IMR-90 (cell line): ENCODE measurements around the gene S100A3. TPM values are rescaled to one million over a fixed set of nuclear protein-coding genes. Genes with fewer than 3 reads are reported as not detected.

Source experiments
- ATAC-seq: fragments of 200-7000 bp; cut with Tn5 transposase; 2 replicates; pipeline ENCODE4 v1.9.1; 2020; ENCODE audit warnings: low read depth, mild to moderate bottlenecking, moderate library complexity
- BruUV-seq: library from RNA; stranded (reverse); fragments of 400-500 nt; replicated peaks from 2 replicates; lab custom pipeline; 2021; lab: Mats Ljungman, UMichigan
- CTCF ChIA-PET: fragments of 300-600 bp; formaldehyde crosslinking; extraction: SDS; loops from one replicate; lab custom pipeline; 2021; ENCODE audit warnings: antibody characterized with exemption; lab: Yijun Ruan, JAX
- POLR2A ChIA-PET: fragments of 300-600 bp; sonication (Branson Sonifier 250); formaldehyde crosslinking; loops from one replicate; lab custom pipeline; 2022; ENCODE audit warnings: antibody characterized with exemption; ENCODE audit not compliant: unreplicated experiment; lab: Charles Lee
- DNase-seq: peaks from one replicate; pipeline ENCODE4 v3.0.0; 2013
- H2AFZ ChIP-seq: replicated peaks from 2 replicates; pipeline ENCODE3; 2013; ENCODE audit warnings: low read length, mild to moderate bottlenecking; ENCODE audit not compliant: poor library complexity
- H2AK5ac ChIP-seq: 2 replicates; pipeline ENCODE4 v1.6.1; 2013; ENCODE audit warnings: low read depth, low read length, inconsistent platforms
- H2AK9ac ChIP-seq: replicated peaks from 2 replicates; pipeline ENCODE3; 2013; ENCODE audit warnings: mild to moderate bottlenecking, low read depth, low read length, moderate library complexity; ENCODE audit not compliant: poor library complexity
- H2BK120ac ChIP-seq: 2 replicates; pipeline ENCODE4 v1.6.1; 2013; ENCODE audit warnings: low read depth, low read length, inconsistent platforms
- H2BK15ac ChIP-seq: 3 replicates; pipeline ENCODE4 v1.6.1; 2013; ENCODE audit warnings: low read depth, low read length, inconsistent platforms
- H2BK20ac ChIP-seq: 2 replicates; pipeline ENCODE4 v1.6.1; 2013; ENCODE audit warnings: low read depth, mild to moderate bottlenecking, inconsistent platforms, low read length, moderate library complexity
- H2BK5ac ChIP-seq: 2 replicates; pipeline ENCODE4 v1.6.1; 2013; ENCODE audit warnings: mild to moderate bottlenecking, low read depth, low read length, inconsistent platforms; ENCODE audit not compliant: poor library complexity, severe bottlenecking
- H3K14ac ChIP-seq: replicated peaks from 2 replicates; pipeline ENCODE4 v1.6.1; 2013; ENCODE audit warnings: low read depth, low read length, inconsistent platforms
- H3K18ac ChIP-seq: 2 replicates; pipeline ENCODE4 v1.6.1; 2013; ENCODE audit warnings: low read depth, low read length, control low read depth
- H3K23ac ChIP-seq: 2 replicates; pipeline ENCODE4 v1.6.1; 2013; ENCODE audit warnings: low read depth, low read length, inconsistent platforms
- H3K27ac ChIP-seq: 2 replicates; pipeline ENCODE4 v1.5.1; 2013; ENCODE audit warnings: mild to moderate bottlenecking, control low read depth, low read length; ENCODE audit not compliant: insufficient read depth
- H3K27me3 ChIP-seq: 2 replicates; pipeline ENCODE4 v1.6.1; 2013; ENCODE audit warnings: low read length; ENCODE audit not compliant: control insufficient read depth, insufficient read depth
- H3K36me3 ChIP-seq: 2 replicates; pipeline ENCODE4 v1.6.1; 2013; ENCODE audit warnings: low read length, mixed read lengths; ENCODE audit not compliant: control insufficient read depth, insufficient read depth
- H3K4ac ChIP-seq: 2 replicates; pipeline ENCODE4 v1.6.1; 2013; ENCODE audit warnings: low read depth, low read length, inconsistent platforms
- H3K4me1 ChIP-seq: 2 replicates; pipeline ENCODE4 v1.6.1; 2013; ENCODE audit warnings: low read length, mixed read lengths; ENCODE audit not compliant: control insufficient read depth, insufficient read depth
- H3K4me2 ChIP-seq: 2 replicates; pipeline ENCODE4 v1.6.1; 2013; ENCODE audit warnings: low read depth, mild to moderate bottlenecking, control low read depth, low read length, moderate library complexity
- H3K4me3 ChIP-seq: 2 replicates; pipeline ENCODE4 v1.5.1; 2013; ENCODE audit warnings: low read depth, mild to moderate bottlenecking, control low read depth, low read length, moderate library complexity; ENCODE audit not compliant: insufficient read depth
- H3K56ac ChIP-seq: 2 replicates; pipeline ENCODE4 v1.6.1; 2013; ENCODE audit warnings: low read length, inconsistent platforms; ENCODE audit not compliant: insufficient read depth; ENCODE audit errors: extremely low read depth
- H3K79me1 ChIP-seq, 2 experiments: 2 replicates each; pipeline ENCODE4 v1.6.1; 2013; ENCODE audit warnings: low read length in 2 of 2, inconsistent platforms in 1 of 2, low read depth in 1 of 2
- H3K9ac ChIP-seq: 2 replicates; pipeline ENCODE4 v1.6.1; 2013; ENCODE audit warnings: low read depth, low read length, control low read depth
- H3K9me1 ChIP-seq: 2 replicates; pipeline ENCODE4 v1.6.1; 2013; ENCODE audit warnings: low read length, inconsistent platforms; ENCODE audit not compliant: insufficient read depth
- H3K9me3 ChIP-seq: 2 replicates; pipeline ENCODE4 v1.6.1; 2013; ENCODE audit warnings: low read length; ENCODE audit not compliant: control insufficient read depth, insufficient read depth
- H4K20me1 ChIP-seq: 2 replicates; pipeline ENCODE4 v1.6.1; 2013; ENCODE audit warnings: low read length, inconsistent platforms; ENCODE audit not compliant: insufficient read depth
- H4K5ac ChIP-seq: 2 replicates; pipeline ENCODE4 v1.6.1; 2013; ENCODE audit warnings: mild to moderate bottlenecking, low read depth, low read length, control low read depth
- H4K8ac ChIP-seq, 2 experiments: 2 replicates each; pipeline ENCODE4 v1.6.1; 2013; ENCODE audit warnings: low read depth in 2 of 2, low read length in 2 of 2, control low read depth in 1 of 2, inconsistent platforms in 1 of 2
- H4K91ac ChIP-seq: 2 replicates; pipeline ENCODE4 v1.6.1; 2013; ENCODE audit warnings: low read depth, low read length, inconsistent platforms; ENCODE audit not compliant: insufficient read depth
- CEBPB ChIP-seq: IDR thresholded peaks from 2 replicates; pipeline ENCODE4 v1.6.1; 2012; ENCODE audit warnings: low read depth, low read length, improper control_type of control experiment
- CHD1 ChIP-seq: IDR thresholded peaks from 2 replicates; pipeline ENCODE4 v1.6.1; 2012; ENCODE audit warnings: low read depth, low read length, improper control_type of control experiment
- CTCF ChIP-seq: conservative IDR thresholded peaks from 2 replicates; pipeline ENCODE4 v1.5.1; 2012; ENCODE audit warnings: mild to moderate bottlenecking, low read depth, low read length, improper control_type of control experiment
- ELK1 ChIP-seq: fragments of 150-350 bp; IDR thresholded peaks from 2 replicates; pipeline ENCODE4 v1.6.1; 2016; ENCODE audit warnings: low read depth, mild to moderate bottlenecking, low read length, moderate library complexity, borderline replicate concordance
- FOS ChIP-seq: fragments of 150-350 bp; IDR thresholded peaks from 2 replicates; pipeline ENCODE4 v1.6.1; 2016; ENCODE audit warnings: low read depth, low read length
- MAFK ChIP-seq: IDR thresholded peaks from 2 replicates; pipeline ENCODE4 v1.6.1; 2012; ENCODE audit warnings: low read depth, low read length, improper control_type of control experiment
- MXI1 ChIP-seq: IDR thresholded peaks from 2 replicates; pipeline ENCODE4 v1.6.1; 2012; ENCODE audit warnings: low read depth, mild to moderate bottlenecking, low read length, moderate library complexity, borderline replicate concordance
- RCOR1 ChIP-seq: IDR thresholded peaks from 2 replicates; pipeline ENCODE4 v1.6.1; 2012; ENCODE audit warnings: mild to moderate bottlenecking, low read length, improper control_type of control experiment; ENCODE audit not compliant: insufficient replicate concordance
- SMC3 ChIP-seq: fragments of 150-350 bp; IDR thresholded peaks from 2 replicates; pipeline ENCODE4 v1.6.1; 2016; ENCODE audit warnings: low read depth, mild to moderate bottlenecking, antibody characterized with exemption, low read length, moderate library complexity
- WGBS, 2 experiments: methylation state at CpG; one replicate each; pipeline versions ENCODE4 v1.1.5 to v1.1.7; 2013; ENCODE audit warnings: missing lambda C conversion rate in 2 of 2; ENCODE audit not compliant: insufficient read length in 1 of 2; ENCODE audit errors: extremely low coverage in 2 of 2; 5-methylcytosine and 5-hydroxymethylcytosine counted together
- dilution Hi-C: fragments of 300-500 bp; cut with HindIII; formaldehyde crosslinking; loops from one replicate; pipeline ENCODE4 v1.14.3; 2018; ENCODE audit warnings: low sequenced_read_pairs; ENCODE audit not compliant: unreplicated experiment
- in situ Hi-C: fragments of 300-500 bp; cut with MboI; formaldehyde crosslinking; loops from 3 replicates; pipeline ENCODE4 v1.14.3; 2019; ENCODE audit warnings: low sequenced_read_pairs, inconsistent platforms, mixed read lengths
- intact Hi-C: fragments of 100-400 bp; cut with micrococcal nuclease; formaldehyde crosslinking; loops from 2 replicates; pipeline ENCODE4 v1.10.0; 2022
- polyA plus RNA-seq, 3 experiments: library from polyadenylated mRNA; depleted of rRNA; stranded (reverse); fragments of >200 nt; gene quantifications; 2 replicates each; pipeline ENCODE4 v1.2.3, GENCODE V29; 2012; ENCODE audit warnings: low replicate concordance in 1 of 3
- total RNA-seq: library from RNA; depleted of rRNA; stranded (reverse); fragments of >200 nt; gene quantifications from 2 replicates; pipeline ENCODE4 v1.2.3, GENCODE V29; 2012

Gene S100A3
- total and polyA plus RNA-seq, 2 of the 4 experiments (the other 2 are of a cell fraction), result 2.9 to 4.5 TPM

- Histone ChIP-seq H3K18ac (no peak overlapping the region), H3K14ac (peak overlapping the region; percentile 73), H3K9me3 (no peaks in the 10 kb centered on the region), H2BK20ac (peak overlapping the region; percentile 85), H4K8ac (peak overlapping the region; percentile 8 to 89; a peak in 3 of 4 replicates), H3K79me1 (peaks cover 5 to 40% of the 10 kb centered on the region in 2 experiments; a peak in 3 of 4 replicates), H3K4ac (peak overlapping the region; percentile 83), H4K91ac (peak overlapping the region; percentile 77), H2BK120ac (peak overlapping the region; percentile 77), H3K27me3 (no peaks in the 10 kb centered on the region), H2AK9ac (peak overlapping the region; percentile 97), H3K27ac (no peak overlapping the region), H2BK15ac (peak overlapping the region; percentile 69; the same call in 2 of the 3 replicates), H2AK5ac (peak overlapping the region; percentile 67), H3K56ac (no peak overlapping the region), H3K23ac (peak overlapping the region; percentile 66; the same call in 1 of the 2 replicates), H2AFZ (peak overlapping the region; percentile 26), H3K4me1 (peaks cover 25% of the 10 kb centered on the region), H4K20me1 (peaks cover 10% of the 10 kb centered on the region), H4K5ac (0 out of 2 replicates have a peak overlapping the region, but pooled peaks have one; percentile 19), H2BK5ac (peak overlapping the region; percentile 27), H3K4me2 (no peak overlapping the region), H3K36me3 (peaks cover 5% of the 10 kb centered on the region), H3K9ac (no peak overlapping the region), H3K4me3 (no peak overlapping the region), H3K9me1 (peaks cover 45% of the 10 kb centered on the region)
- in situ Hi-C loops, result loop anchor here (25.0 kb wide), 1 partner anchor 423 kb away; the partner anchor contains the start of genes CREB3L4, CRTC2 and SLC39A1
- TF ChIP-seq ELK1 (no peak), CEBPB (no peak), MXI1 (no peak), RCOR1 (no peak), CHD1 (no peak), SMC3 (no peak), FOS (no peak), CTCF (no peak), MAFK (no peak)
- ChIA-PET CTCF (no interaction called here), POLR2A (interaction anchor here (1.4 kb wide), 1 partner anchor 27 kb away, joined by 5 read pairs; no protein-coding TSS in a partner anchor)
- intact Hi-C loops, result no loop called here
- DNase-seq (no peak), ATAC-seq (no peak)
- no TSS peak for BruUV-seq
- dilution Hi-C loops, result no loop called here
- 100% methylated on average over 1 of the region's 4 CpGs; no CpG with 5 or more reads in 1 of the 2 experiments for WGBS, 2 experiments
These were observed 9.5 kb downstream of the S100A3 start for GRCh38 chr1:153539395-153540093.
